GM10266 (cell line): ENCODE results near the gene VWA3B.
"Not testable (repeated sequence)": the region's sequence is repeated elsewhere in the genome, so short reads cannot be mapped to it uniquely, and the experiment has no call there.

Experiments
- DNase-seq: peaks from one replicate; pipeline ENCODE4 v3.0.0; 2012; ENCODE audit errors: extremely low spot score
- TF ChIP-seq, protein P1 (sequence below): IDR thresholded peaks from 2 replicates; pipeline ENCODE4 v1.5.1; 2012; ENCODE audit warnings: mild to moderate bottlenecking, low read depth; ENCODE audit not compliant: control insufficient read depth, insufficient read depth; ENCODE audit errors: missing control alignments

Gene VWA3B

DNA sequence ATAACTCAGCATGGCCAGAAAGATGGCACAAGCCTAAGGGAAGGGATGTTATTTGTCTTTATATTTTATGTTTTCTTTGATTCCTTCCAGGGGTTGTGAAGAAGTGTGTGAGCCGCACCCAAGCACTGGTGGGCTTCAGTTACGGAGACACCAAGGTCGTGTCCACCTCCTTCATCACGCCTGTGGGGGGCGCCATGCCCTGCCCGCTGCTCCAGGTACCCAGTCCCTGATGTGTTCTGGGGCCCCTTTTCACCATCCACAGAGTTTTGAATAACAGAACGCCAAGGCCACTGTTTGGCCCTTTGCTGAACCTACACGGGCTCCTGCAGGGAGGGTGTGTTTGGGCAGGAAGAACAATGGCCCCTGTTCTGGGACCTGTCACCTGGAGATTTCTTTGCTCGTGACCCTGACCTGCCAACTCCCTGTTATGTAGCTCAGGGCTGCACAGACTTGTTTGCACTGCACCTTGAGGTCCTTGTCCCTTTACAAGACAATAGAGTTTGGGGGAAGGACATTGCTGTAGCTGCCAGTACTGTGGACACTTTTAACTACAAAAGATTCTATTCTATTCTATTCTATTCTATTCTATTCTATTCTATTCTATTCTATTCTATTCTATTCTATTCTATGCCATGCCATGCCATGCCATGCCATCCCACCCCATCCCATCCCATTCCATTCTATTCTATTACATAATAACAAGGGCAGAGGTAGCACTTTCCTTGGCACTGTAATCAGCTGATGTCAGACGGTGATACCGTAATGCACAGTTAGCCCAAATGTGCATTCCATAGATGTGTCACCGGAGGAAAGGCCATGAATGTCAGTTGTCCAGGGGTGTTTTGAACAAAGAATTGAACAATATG lies 211.1 kb downstream of the VWA3B start:
- no peak for DNase-seq
- TF ChIP-seq, protein P1, sequence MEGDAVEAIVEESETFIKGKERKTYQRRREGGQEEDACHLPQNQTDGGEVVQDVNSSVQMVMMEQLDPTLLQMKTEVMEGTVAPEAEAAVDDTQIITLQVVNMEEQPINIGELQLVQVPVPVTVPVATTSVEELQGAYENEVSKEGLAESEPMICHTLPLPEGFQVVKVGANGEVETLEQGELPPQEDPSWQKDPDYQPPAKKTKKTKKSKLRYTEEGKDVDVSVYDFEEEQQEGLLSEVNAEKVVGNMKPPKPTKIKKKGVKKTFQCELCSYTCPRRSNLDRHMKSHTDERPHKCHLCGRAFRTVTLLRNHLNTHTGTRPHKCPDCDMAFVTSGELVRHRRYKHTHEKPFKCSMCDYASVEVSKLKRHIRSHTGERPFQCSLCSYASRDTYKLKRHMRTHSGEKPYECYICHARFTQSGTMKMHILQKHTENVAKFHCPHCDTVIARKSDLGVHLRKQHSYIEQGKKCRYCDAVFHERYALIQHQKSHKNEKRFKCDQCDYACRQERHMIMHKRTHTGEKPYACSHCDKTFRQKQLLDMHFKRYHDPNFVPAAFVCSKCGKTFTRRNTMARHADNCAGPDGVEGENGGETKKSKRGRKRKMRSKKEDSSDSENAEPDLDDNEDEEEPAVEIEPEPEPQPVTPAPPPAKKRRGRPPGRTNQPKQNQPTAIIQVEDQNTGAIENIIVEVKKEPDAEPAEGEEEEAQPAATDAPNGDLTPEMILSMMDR, result no peak

DNA sequence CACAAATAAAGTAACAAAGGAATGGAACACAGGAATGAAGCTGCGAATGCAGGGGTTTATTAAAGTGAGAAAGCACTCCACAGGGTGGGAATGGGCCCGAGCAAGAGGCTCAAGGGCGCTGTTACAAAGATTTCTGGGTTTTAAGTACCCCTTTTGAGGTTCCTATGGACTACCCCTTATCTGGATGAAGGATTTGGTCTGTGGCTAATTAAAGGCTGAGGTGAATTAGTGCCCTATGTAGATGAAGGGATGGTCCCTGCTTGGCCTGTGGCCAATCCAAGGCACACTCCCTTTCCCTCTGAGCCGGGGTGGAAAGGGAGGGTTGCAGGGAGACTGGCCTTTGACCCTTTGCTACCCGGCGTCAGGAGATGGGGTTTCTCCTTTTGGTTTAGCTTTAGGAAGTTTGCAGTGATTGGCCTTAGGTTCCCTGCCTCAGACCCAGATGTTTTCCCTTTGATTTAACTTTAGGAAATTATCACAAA lies 211.8 kb downstream of the VWA3B start:
- TF ChIP-seq, protein P1, result no peak
- no peak for DNase-seq

DNA sequence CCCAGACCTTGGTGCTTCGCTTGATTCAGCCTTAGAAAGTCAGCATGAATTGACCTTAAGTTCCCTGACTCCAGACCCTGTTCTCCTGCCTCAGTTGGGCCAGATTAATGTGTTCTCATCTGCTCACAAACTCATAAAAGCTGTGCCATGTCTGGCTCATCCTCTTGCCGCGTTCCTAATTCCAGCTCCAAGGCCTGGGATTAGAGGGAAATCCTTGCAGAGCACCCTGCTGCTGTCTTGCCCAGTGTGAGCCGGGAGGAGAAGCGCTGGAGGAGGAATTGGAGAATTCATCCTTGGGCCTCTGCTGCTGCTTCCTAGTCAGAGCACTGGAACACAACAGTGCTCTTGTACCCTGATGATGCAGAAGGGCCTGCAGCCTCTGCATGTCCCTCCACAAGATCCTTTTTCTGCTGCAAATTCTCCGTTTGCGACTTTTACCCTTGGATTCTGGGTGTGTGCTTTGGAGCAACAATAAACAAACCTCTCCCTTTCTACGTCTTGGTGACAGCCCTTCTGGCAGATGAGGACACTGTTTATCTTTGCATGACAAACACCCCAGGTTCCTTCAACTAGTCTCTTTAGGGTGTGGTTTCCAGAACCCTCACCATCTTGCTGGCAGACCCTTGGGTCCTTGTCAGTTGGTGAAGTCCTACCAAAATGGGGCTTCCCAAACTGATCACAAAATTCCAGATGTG lies 212.4 kb downstream of the VWA3B start:
- TF ChIP-seq, protein P1, result no peak
- no peak for DNase-seq

DNA sequence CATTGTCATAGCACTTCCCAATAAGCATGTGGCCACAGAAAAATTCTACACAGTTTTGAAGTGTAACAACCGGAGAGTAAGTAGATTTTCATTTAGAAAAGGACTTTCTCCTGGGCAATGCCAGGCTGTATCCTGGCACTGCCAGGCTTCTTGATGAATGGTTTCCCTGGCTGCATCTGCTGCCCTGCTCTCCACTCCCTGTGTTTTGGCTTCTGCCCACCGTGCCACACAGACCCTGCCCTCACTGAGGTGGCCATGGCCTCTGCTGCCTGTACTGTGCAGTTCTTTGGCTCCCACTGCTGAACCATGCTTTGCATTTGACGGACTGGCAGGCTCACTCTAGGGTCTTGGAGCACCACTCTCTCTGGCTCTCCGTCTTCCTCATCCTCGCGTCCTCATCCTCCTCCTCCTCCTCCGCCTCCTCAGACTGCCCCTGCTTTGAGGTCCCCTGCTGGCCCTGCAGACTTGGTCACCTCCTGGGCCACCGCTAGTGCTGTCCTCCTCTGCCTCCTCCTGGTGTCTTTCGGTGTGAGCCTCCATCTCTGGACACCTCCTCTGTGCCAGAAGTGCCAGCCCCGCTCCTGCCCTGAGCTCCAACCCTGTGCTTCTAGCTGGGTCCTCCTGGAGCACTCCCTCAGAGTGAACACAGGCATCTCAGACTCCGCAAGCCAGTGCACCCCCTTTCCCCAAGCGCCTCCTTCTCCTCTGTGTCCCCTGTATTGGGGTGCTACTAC lies 213.3 kb downstream of the VWA3B start:
- DNase-seq, result no peak
- TF ChIP-seq, protein P1, result no peak

DNA sequence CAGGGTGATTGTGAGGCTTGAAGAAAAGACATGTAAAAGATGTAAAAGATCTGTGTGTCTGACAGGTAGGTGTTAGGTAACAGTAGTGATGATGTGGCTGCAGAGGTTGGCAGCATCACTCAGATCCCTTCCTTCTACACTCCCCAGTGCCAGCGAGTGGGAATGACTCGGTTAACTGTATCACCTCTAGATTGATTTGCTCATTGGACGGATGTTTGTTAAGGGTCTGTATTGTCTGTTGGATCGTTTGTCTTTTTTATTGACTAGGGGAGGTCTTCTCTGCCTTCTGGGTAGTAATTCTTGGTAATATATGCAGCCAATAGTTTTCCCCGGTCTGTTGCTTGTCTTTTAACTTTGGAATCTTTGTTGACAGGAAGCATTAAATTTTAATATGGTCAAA lies 214.5 kb downstream of the VWA3B start:
- no peak for DNase-seq

DNA sequence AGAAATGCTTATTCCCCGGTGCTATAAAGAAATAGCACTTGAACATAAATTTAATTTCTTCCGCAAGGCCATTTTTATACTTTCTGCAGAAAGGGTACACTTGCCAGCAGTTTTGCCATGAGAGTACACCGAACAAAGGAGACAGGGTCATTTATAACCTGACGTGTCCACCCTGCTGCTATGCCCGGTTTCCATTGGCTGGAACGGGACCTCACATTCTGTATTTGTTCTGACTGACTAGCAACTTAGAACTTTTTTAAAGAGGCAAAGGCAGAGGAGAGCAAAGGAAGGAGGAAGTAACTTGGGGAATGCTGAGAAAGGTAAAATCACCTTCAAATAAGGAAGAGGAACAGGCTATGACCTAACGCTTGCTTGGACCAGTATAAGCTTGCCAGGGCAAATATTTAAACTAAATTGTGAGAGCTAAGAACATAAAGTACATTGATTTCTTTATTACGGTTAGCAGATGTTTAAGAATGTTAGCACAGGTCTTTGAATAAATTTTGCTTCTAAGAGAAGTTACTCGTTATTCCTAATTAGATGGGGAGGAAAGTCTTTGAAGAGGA lies 220.2 kb downstream of the VWA3B start:
- not testable (repeated sequence) for DNase-seq

More for the DNA sequence above, 214.5 kb downstream of the VWA3B start:
- TF ChIP-seq, protein P1, result no peak

DNA sequence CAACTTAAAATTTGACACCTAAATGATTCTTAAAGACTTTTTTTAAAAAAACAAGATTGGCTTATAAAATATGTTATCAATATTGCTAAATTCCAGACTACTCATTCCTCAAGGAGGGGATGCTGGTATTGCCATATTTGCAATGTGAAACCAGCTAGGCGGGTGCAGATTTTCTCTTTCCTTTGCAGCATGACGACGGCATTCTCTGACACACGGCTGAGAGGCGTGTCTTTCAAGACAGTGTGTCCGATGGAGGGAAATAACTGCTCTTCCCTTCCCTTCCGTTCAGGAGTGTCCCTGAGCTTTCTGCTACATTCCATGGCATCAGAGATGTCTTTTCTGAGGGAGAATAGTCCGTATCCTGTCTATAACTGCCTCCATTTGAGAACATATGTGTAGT lies 221.1 kb downstream of the VWA3B start:
- no peak for DNase-seq
- TF ChIP-seq, protein P1, result no peak
